GM21528 (cell line): ENCODE measurements around the gene OR2AG2.

Experiments
- ATAC-seq: cut with Tn5 transposase; IDR thresholded peaks from one replicate; pipeline ENCODE4 v1.9.1; 2021; ENCODE audit warnings: mild to moderate bottlenecking, moderate library complexity; ENCODE audit not compliant: unreplicated experiment, low FRiP score

The OR2AG2 gene

GRCh38 chr11:6745018-6745417 is 26.8 kb downstream of the OR2AG2 start:
- ATAC-seq: no peak

DNA sequence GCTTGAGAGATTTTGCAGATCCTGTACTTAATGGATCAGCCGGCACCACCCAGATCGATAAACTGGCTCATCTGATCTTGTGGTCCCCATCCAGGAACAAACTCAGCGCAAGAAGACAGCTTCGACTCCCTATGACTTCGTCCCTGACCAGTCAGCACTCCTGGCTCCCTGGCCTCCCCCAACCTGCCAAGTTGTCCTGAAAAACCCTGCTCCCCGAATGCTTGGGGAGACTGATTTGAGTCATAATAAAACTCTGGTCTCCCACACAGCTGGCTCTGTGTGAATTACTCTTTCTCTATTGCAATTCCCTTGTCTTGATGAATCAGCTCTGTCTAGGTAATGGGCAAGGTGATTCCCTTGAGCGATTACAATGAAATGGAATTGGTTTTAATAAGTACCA is 29.5 kb downstream of the OR2AG2 start:
- no peak for ATAC-seq

DNA sequence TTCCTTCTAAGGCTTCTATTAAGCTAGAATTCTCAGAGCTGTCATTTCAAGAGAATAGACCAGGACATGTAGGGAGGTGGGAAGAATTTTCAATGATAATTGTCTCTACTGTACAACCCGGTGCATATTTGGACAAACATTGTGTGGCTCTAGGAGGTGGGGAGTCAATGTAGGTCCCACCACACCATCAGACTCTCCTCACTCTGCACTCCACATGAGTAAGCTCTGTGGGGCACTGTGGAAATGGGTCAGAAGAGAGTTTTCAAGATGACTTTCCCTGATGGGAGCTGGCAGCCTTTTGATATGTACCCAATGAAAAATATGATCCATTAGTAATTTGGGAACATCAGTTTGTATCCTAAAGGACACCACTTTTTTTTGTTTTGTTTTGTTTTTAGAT is 33.2 kb downstream of the OR2AG2 start:
- ATAC-seq: no peak

DNA sequence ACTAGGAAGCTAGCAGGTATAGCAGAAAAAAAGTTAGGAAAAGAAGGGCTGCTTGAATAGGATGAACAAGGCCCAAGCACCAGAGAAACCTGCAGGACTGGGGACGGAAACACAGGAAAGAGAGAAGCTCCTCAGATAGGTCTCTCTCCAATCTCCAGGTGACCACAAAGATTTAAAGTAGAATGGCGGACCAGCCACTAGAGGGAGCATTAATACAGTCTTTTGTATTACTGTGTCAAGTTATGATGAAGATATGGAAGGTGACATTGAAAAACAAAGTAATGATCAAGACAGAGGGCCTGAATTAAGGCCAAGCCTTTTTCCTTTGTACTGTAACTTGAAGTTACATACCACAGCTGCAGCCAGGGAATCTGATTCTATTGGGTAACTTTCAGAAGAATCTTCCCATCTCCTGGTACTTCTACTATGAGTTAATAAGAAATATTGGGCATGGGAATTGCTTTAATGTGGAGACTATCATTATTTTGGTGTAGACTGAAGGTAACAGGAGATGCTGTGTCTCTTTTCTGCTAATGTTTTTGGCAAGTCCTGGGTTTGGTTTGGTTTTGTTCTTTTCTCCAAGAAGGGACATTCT is 33.8 kb downstream of the OR2AG2 start:
- peak; percentile 90 for ATAC-seq

DNA sequence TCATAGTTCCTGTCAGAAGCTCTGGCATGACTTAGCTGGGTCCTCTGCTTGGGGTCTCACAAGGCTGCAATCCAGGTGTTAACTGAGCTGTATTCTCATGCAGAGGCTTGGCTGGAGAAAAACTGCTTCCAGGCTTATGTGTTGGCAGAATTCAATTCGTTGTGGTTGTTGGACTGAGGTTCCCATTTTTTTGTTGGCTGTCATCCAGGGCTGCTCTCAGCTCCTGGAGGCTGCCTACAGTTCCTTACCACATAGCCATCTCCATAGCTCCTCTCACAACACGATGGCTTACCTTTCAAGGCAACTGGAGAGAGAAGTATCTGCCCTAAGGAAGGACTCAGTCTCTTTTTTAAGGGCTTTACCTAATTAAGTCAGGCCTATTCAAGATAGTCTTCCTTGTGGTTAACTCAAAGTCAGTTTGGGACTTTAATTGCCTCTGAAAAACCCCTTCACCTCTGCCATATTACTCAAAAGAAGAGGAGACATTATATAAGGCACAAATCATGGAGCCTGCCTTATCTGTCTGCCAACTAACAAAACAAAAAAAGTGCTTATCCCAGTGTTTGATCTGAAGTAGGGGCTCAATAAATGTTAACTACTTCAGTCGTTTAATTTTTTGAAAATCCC is 35.2 kb downstream of the OR2AG2 start:
- ATAC-seq: no peak

GRCh38 chr11:6735306-6735705 is 36.5 kb downstream of the OR2AG2 start:
- ATAC-seq: no peak

- ATAC-seq: no peak
Measured at GRCh38 chr11:6734616-6735015, 37.2 kb downstream of the OR2AG2 start.

- no peak for ATAC-seq
Measured at GRCh38 chr11:6733326-6734275, 38.2 kb downstream of the OR2AG2 start.

DNA sequence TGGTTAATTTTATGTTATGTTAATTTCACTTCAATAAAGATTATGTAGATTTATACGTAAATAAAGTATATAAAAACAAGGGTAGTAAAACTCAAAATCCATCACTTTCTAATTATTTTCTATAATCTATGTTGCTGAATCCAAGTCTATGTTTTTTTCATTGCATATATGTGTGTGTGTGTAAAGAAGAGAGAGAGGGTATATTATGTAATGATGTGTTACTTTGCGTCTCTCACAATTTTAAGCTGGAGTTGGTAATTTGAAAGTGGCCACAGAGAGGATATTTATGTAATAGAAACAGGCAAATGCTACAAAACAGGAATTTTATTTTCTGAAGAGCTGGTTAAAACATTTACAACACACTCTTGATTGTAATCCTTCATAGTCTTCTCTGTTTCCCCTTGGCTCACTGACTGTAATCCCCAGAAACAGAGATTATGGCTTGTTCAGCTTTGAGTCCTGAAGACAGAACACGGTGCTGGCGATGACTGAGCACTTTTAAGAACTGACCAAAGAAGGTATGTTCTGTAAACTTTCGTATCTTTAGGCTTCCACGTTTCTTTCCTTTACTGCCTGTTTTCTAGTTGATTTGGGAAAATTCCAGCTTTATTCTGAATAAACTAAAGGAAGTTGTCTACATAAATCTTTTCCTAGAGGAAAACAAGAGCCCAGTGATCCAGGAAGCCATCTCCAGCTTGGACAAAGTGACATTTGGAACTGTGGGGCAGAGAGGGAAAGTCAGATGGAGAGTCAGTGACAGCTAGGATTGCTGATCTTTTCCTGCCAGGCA is 43.6 kb downstream of the OR2AG2 start:
- no peak for ATAC-seq

GRCh38 chr11:6725386-6725896 is 46.3 kb downstream of the OR2AG2 start:
- no peak for ATAC-seq

DNA sequence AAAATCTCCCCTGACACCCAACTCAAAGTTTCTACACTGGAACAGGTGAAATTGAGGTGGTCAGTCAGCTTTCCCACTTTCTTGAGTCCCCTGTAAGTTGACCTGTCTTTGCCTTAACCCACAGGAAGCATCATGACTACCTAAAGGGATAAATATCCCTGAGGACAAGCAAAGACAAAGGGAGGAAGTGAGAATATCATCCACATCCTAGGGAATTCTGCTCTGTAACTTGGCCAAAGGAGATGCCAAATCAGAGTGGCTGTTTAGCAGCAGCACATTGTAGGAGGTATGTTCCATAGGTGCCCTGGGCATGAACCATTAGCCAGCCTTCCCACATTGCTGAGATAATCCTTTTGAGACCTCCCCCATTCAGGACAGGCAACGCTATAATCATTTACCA is 47.8 kb downstream of the OR2AG2 start:
- no peak for ATAC-seq

DNA sequence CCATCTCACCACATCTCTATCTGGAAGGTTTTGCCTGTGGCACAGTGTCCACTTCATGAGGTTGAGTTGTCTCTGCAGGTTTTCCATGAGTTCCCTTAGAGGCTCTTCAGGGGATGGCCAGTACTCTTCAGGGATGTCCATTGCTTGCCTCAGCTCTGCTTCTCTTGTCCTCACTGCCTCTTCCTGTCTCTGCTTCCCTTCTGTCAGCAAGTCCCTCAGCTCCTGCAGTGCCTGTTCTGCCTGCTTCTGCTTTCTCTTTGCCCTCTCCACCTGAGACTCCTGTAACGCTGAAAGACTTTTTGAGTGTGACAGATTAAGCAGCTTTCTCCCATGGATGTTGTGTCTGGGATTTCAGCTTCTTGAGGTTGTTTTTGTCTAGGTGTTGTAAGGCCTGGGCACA is 50.4 kb downstream of the OR2AG2 start:
- no peak for ATAC-seq

- ATAC-seq: no peak
Measured at GRCh38 chr11:6719576-6719975, 52.2 kb downstream of the OR2AG2 start.

- ATAC-seq: no peak
Measured at GRCh38 chr11:6717426-6717825, 54.4 kb downstream of the OR2AG2 start.
